Mesodermal cell (in vitro differentiated cells): ENCODE data around the gene NUDT3.
"Not testable (repeated sequence)": the region's sequence is repeated elsewhere in the genome, so short reads cannot be mapped to it uniquely, and the experiment has no call there.

ENCODE experiments used
- H3K27ac ChIP-seq: 2 replicates; pipeline ENCODE4 v1.7.0; 2013; ENCODE audit warnings: mild to moderate bottlenecking, low read depth, low read length, moderate library complexity; ENCODE audit not compliant: severe bottlenecking
- H3K36me3 ChIP-seq: 2 replicates; pipeline ENCODE4 v1.7.1; 2013; ENCODE audit warnings: mild to moderate bottlenecking, low read length, moderate library complexity; ENCODE audit not compliant: control insufficient read depth, insufficient read depth
- H3K4me1 ChIP-seq: one replicate; pipeline ENCODE4 v1.7.1; 2013; ENCODE audit warnings: mild to moderate bottlenecking, low read length; ENCODE audit not compliant: insufficient read depth, control insufficient read depth, poor library complexity, severe bottlenecking
- H3K4me3 ChIP-seq: 2 replicates; pipeline ENCODE4 v1.7.0; 2013; ENCODE audit warnings: low read length, control low read depth, mild to moderate bottlenecking; ENCODE audit not compliant: insufficient read depth, poor library complexity, severe bottlenecking; ENCODE audit errors: extremely low read depth
- H3K9me3 ChIP-seq: 2 replicates; pipeline ENCODE4 v1.7.1; 2013; ENCODE audit warnings: mild to moderate bottlenecking, low read length, moderate library complexity; ENCODE audit not compliant: control insufficient read depth
- WGBS, 2 experiments: methylation state at CpG; one replicate each; pipeline ENCODE4 v1.1.5; 2013; ENCODE audit warnings: missing lambda C conversion rate in 2 of 2; ENCODE audit not compliant: insufficient coverage in 2 of 2; 5-methylcytosine and 5-hydroxymethylcytosine counted together

Gene NUDT3

GRCh38 chr6:34424200-34425131, 32.0 kb upstream of the NUDT3 start:
- H3K36me3 ChIP-seq = peaks cover 56% of the 10 kb centered on the region
- 86 to 96% methylated on average over 11 of the region's 19 CpGs for WGBS, 2 experiments
- peak overlapping the region; percentile 96 for H3K4me3 ChIP-seq
- no peak overlapping the region for H3K27ac ChIP-seq
- H3K9me3 ChIP-seq = no peaks in the 10 kb centered on the region
- H3K4me1 ChIP-seq = peaks cover 7% of the 10 kb centered on the region

GRCh38 chr6:34423254-34423653, 30.8 kb upstream of the NUDT3 start:
- no peak overlapping the region for H3K27ac ChIP-seq
- no peaks in the 10 kb centered on the region for H3K9me3 ChIP-seq
- peaks cover 68% of the 10 kb centered on the region for H3K36me3 ChIP-seq
- H3K4me1 ChIP-seq = peaks cover 7% of the 10 kb centered on the region
- WGBS, 2 experiments = 90 to 93% methylated on average over 3 to 5 of the region's 5 CpGs
- no peak overlapping the region for H3K4me3 ChIP-seq

GRCh38 chr6:34418367-34418766, 25.9 kb upstream of the NUDT3 start:
- Histone ChIP-seq H3K36me3 (peaks cover 81% of the 10 kb centered on the region), H3K9me3 (no peaks in the 10 kb centered on the region), H3K4me3 (no peak overlapping the region), H3K4me1 (peaks cover 7% of the 10 kb centered on the region), H3K27ac (no peak overlapping the region)
- WGBS, 2 experiments = 98 to 100% methylated on average over 1 to 5 of the region's 5 CpGs

- Histone ChIP-seq H3K4me3 (no peak overlapping the region), H3K27ac (peak overlapping the region; percentile 23), H3K9me3 (no peaks in the 10 kb centered on the region), H3K36me3 (peaks cover 73% of the 10 kb centered on the region), H3K4me1 (no peaks in the 10 kb centered on the region)
- WGBS, 2 experiments = 89 to 94% methylated on average over 4 to 6 of the region's 7 CpGs
Measured at GRCh38 chr6:34416877-34417371, 24.5 kb upstream of the NUDT3 start.

- Histone ChIP-seq H3K36me3 (peaks cover 66% of the 10 kb centered on the region), H3K4me3 (no peak overlapping the region), H3K9me3 (no peaks in the 10 kb centered on the region), H3K4me1 (no peaks in the 10 kb centered on the region), H3K27ac (no peak overlapping the region)
- WGBS, 2 experiments = 89 to 95% methylated on average over 7 to 9 of the region's 11 CpGs
Measured at GRCh38 chr6:34414999-34415858, 22.8 kb upstream of the NUDT3 start.

- H3K9me3 ChIP-seq = no peaks in the 10 kb centered on the region
- H3K4me1 ChIP-seq = no peaks in the 10 kb centered on the region
- 93 to 100% methylated on average over 2 to 4 of the region's 5 CpGs for WGBS, 2 experiments
- peaks cover 41% of the 10 kb centered on the region for H3K36me3 ChIP-seq
- H3K4me3 ChIP-seq = no peak overlapping the region
- H3K27ac ChIP-seq = no peak overlapping the region
Measured at GRCh38 chr6:34412643-34413214, 20.3 kb upstream of the NUDT3 start.

- Histone ChIP-seq H3K27ac (no peak overlapping the region), H3K4me3 (no peak overlapping the region), H3K36me3 (peaks cover 34% of the 10 kb centered on the region), H3K4me1 (no peaks in the 10 kb centered on the region), H3K9me3 (no peaks in the 10 kb centered on the region)
- 89 to 91% methylated on average over 4 to 5 of the region's 5 CpGs for WGBS, 2 experiments
Measured at GRCh38 chr6:34412016-34412415, 19.5 kb upstream of the NUDT3 start.

- H3K36me3 ChIP-seq = peaks cover 14% of the 10 kb centered on the region
- H3K9me3 ChIP-seq, H3K4me3 ChIP-seq, H3K4me1 ChIP-seq, H3K27ac ChIP-seq: not testable (repeated sequence)
- WGBS, 2 experiments = no CpG with 5 or more reads among the region's 1 CpG
Measured at GRCh38 chr6:34407915-34408314, 15.4 kb upstream of the NUDT3 start.

- no peak overlapping the region for H3K4me3 ChIP-seq
- H3K36me3 ChIP-seq = no peaks in the 10 kb centered on the region
- no peak overlapping the region for H3K27ac ChIP-seq
- peaks cover 5% of the 10 kb centered on the region for H3K4me1 ChIP-seq
- 100% methylated on average over 4 of the region's 6 CpGs; no CpG with 5 or more reads in 1 of the 2 experiments for WGBS, 2 experiments
- no peaks in the 10 kb centered on the region for H3K9me3 ChIP-seq
Measured at GRCh38 chr6:34396518-34396917, 4.0 kb upstream of the NUDT3 start.

GRCh38 chr6:34393966-34394305, 1.5 kb upstream of the NUDT3 start:
- Histone ChIP-seq H3K27ac (no peak overlapping the region), H3K9me3 (no peaks in the 10 kb centered on the region), H3K36me3 (no peaks in the 10 kb centered on the region), H3K4me1 (peaks cover 9% of the 10 kb centered on the region), H3K4me3 (no peak overlapping the region)
- WGBS, 2 experiments = 94 to 96% methylated on average over 3 of the region's 3 CpGs
